Parathyroid adenoma (tissue), 2 donors: ENCODE results near the gene SYT9.

Experiments
- H2AFZ ChIP-seq: fragments of 300-600 bp; sonication (generic); one replicate; pipeline ENCODE4 v1.7.0; 2017; ENCODE audit warnings: antibody characterized with exemption, mild to moderate bottlenecking
- H3K27ac ChIP-seq: fragments of 300-600 bp; sonication (generic); one replicate; pipeline ENCODE4 v1.7.0; 2017
- H3K27me3 ChIP-seq: fragments of 300-600 bp; sonication (generic); one replicate; pipeline ENCODE4 v1.7.0; 2017; ENCODE audit warnings: low read length; ENCODE audit not compliant: control insufficient read depth, insufficient read depth
- H3K36me3 ChIP-seq: fragments of 300-600 bp; sonication (generic); one replicate; pipeline ENCODE4 v1.7.0; 2017; ENCODE audit warnings: low read length; ENCODE audit not compliant: control insufficient read depth, insufficient read depth
- H3K4me1 ChIP-seq: fragments of 300-600 bp; sonication (generic); one replicate; pipeline ENCODE4 v1.7.0; 2017; ENCODE audit warnings: control low read depth
- H3K4me2 ChIP-seq: fragments of 300-600 bp; sonication (generic); one replicate; pipeline ENCODE4 v1.7.0; 2017; ENCODE audit warnings: low read length
- H3K4me3 ChIP-seq: fragments of 300-600 bp; sonication (generic); one replicate; pipeline ENCODE4 v1.7.0; 2017; ENCODE audit warnings: low read depth, low read length
- H3K79me2 ChIP-seq: fragments of 300-600 bp; sonication (generic); one replicate; pipeline ENCODE4 v1.7.0; 2017; ENCODE audit warnings: control low read depth
- H3K9ac ChIP-seq: fragments of 300-600 bp; sonication (generic); one replicate; pipeline ENCODE4 v1.7.0; 2017; ENCODE audit warnings: mild to moderate bottlenecking
- H3K9me3 ChIP-seq: fragments of 300-600 bp; sonication (generic); one replicate; pipeline ENCODE4 v1.7.0; 2017; ENCODE audit warnings: low read length; ENCODE audit not compliant: control insufficient read depth
- TF ChIP-seq, protein P1 (sequence below): fragments of 300-600 bp; sonication (generic); IDR thresholded peaks from one replicate; pipeline ENCODE4 v1.7.0; 2017; ENCODE audit warnings: antibody characterized with exemption, mild to moderate bottlenecking
- donor health status: primary hyperparathyroidism.

Gene SYT9

DNA sequence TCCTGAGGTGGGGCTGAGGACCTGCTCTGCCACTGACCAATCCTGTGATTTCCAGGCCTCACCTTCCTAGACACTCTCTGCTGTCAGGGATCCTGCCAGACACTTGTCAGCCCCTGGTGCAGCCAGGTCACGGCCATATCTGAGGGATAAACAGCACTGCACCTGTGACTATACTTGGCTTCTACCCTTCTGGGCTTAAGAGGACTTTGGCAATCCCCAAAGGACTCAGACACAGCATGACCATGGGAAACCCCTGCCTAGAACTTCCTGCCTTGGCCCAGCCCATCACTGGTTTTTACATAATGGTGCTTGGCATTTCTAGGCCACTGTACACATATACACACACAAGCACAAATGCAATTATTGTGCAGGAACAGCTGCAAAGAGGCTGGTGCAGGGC lies 222.0 kb downstream of the SYT9 start:
- Histone ChIP-seq H3K4me2 (no peak overlapping the region), H3K4me1 (no peaks in the 10 kb centered on the region), H3K79me2 (no peaks in the 10 kb centered on the region), H3K36me3 (no peaks in the 10 kb centered on the region), H3K9ac (no peak overlapping the region), H3K27ac (no peak overlapping the region), H3K27me3 (no peaks in the 10 kb centered on the region), H3K4me3 (no peak overlapping the region), H2AFZ (no peak overlapping the region), H3K9me3 (no peaks in the 10 kb centered on the region)
- TF ChIP-seq, protein P1, sequence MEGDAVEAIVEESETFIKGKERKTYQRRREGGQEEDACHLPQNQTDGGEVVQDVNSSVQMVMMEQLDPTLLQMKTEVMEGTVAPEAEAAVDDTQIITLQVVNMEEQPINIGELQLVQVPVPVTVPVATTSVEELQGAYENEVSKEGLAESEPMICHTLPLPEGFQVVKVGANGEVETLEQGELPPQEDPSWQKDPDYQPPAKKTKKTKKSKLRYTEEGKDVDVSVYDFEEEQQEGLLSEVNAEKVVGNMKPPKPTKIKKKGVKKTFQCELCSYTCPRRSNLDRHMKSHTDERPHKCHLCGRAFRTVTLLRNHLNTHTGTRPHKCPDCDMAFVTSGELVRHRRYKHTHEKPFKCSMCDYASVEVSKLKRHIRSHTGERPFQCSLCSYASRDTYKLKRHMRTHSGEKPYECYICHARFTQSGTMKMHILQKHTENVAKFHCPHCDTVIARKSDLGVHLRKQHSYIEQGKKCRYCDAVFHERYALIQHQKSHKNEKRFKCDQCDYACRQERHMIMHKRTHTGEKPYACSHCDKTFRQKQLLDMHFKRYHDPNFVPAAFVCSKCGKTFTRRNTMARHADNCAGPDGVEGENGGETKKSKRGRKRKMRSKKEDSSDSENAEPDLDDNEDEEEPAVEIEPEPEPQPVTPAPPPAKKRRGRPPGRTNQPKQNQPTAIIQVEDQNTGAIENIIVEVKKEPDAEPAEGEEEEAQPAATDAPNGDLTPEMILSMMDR, result no peak

DNA sequence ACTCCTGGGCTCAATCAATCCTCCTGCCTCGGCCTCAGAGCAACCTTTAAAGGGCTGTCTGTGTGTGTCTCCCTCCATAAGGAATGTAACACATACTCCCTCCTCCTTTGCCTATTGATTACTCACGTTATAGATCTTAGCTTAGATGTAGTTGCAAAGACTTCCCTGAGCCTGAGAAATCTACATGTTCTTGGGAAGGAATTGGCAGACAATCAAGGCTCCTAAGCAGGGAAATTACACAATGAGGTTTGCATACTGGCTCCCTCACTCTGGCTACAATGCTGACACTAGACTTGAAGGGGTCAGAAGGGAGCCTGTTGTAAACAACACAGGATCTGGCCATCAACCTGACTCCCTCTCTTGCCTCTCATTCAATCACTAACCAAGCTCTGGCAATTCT lies 228.4 kb downstream of the SYT9 start:
- Histone ChIP-seq H3K27ac (no peak overlapping the region), H2AFZ (no peak overlapping the region), H3K27me3 (no peaks in the 10 kb centered on the region), H3K36me3 (no peaks in the 10 kb centered on the region), H3K4me1 (no peaks in the 10 kb centered on the region), H3K4me2 (no peak overlapping the region), H3K4me3 (no peak overlapping the region), H3K9ac (no peak overlapping the region), H3K79me2 (no peaks in the 10 kb centered on the region), H3K9me3 (no peaks in the 10 kb centered on the region)
- TF ChIP-seq, protein P1, result no peak

DNA sequence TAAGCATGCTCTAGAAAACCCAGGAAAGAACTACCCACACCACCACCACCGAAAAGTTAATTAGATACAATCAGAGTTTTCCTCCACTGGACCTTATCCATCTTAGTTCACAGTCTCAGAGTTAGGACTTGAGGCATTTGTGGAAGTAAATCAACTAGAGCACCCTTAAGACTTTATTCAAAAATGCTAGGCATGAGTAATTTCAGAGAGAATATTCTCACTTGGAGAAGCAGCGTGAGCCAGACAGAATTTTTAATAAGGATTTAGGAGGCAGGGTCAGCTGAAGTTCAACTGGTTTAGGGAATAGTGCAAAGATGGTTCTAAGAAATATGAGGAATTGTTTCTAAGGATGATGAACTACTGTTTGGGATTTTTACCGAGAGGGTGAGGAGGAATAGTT lies 232.4 kb downstream of the SYT9 start:
- TF ChIP-seq, protein P1, result no peak
- Histone ChIP-seq H3K36me3 (no peaks in the 10 kb centered on the region), H3K79me2 (no peaks in the 10 kb centered on the region), H3K9me3 (no peaks in the 10 kb centered on the region), H2AFZ (no peak overlapping the region), H3K27me3 (no peaks in the 10 kb centered on the region), H3K27ac (no peak overlapping the region), H3K4me3 (no peak overlapping the region), H3K9ac (no peak overlapping the region), H3K4me1 (no peaks in the 10 kb centered on the region), H3K4me2 (no peak overlapping the region)

DNA sequence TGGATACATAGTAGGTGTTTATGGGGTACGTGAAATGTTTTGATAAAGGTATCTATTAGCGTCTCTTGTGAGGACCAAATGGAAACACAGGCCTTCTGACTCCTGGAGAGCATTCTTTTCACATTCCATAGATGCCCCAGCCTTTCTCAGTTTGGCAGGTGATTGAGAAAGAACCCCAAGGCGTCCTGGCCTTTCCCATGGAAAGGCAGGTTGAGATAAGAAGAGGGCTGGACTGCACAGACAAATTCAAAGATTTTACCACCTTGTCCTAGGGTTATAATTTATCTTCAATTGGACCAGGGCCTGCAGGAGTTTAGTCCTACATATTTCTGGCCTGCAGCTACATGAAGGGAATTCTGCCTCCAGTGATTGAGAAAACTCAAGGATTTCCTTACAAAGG lies 232.9 kb downstream of the SYT9 start:
- H3K4me3 ChIP-seq, result no peak overlapping the region

More for the DNA sequence above, 232.9 kb downstream of the SYT9 start:
- Histone ChIP-seq H3K79me2 (no peaks in the 10 kb centered on the region), H3K4me2 (no peak overlapping the region), H3K4me1 (no peaks in the 10 kb centered on the region), H2AFZ (no peak overlapping the region), H3K9ac (no peak overlapping the region), H3K27ac (no peak overlapping the region), H3K27me3 (no peaks in the 10 kb centered on the region), H3K9me3 (no peaks in the 10 kb centered on the region), H3K36me3 (no peaks in the 10 kb centered on the region)
- TF ChIP-seq, protein P1, result no peak
